ENCODE data around the gene ACTG1. TPM values are rescaled to one million over a fixed set of nuclear protein-coding genes. Genes with fewer than 3 reads are reported as not detected.

Gene ACTG1
- total RNA-seq, 1 donor from 2014 or later, result 369 TPM

GRCh38 chr17:81547614-81547982, 35.0 kb upstream of the ACTG1 start:
- ATAC-seq (ENCODE audit: poor library complexity), result no peak
- no peak for DNase-seq
- intact Hi-C loops (cut with DNase I), result no loop called here

- ATAC-seq (ENCODE audit: poor library complexity), result no peak
- DNase-seq, result no peak
- intact Hi-C loops (cut with DNase I), result no loop called here
These were observed 34.5 kb upstream of the ACTG1 start for GRCh38 chr17:81546906-81547613.

GRCh38 chr17:81545160-81545949, 32.8 kb upstream of the ACTG1 start:
- intact Hi-C loops (cut with DNase I), result no loop called here
- ATAC-seq (ENCODE audit: poor library complexity) (no peak), DNase-seq (no peak)

GRCh38 chr17:81544281-81544974, 31.8 kb upstream of the ACTG1 start:
- DNase-seq, result no peak
- ATAC-seq (ENCODE audit: poor library complexity), result no peak
- intact Hi-C loops (cut with DNase I), result no loop called here

GRCh38 chr17:81543756-81544155, 31.2 kb upstream of the ACTG1 start:
- intact Hi-C loops (cut with DNase I), result no loop called here
- no peak for DNase-seq
- ATAC-seq (ENCODE audit: poor library complexity), result no peak

GRCh38 chr17:81543339-81543675, 30.7 kb upstream of the ACTG1 start:
- DNase-seq (peak; percentile 65), ATAC-seq (ENCODE audit: poor library complexity) (peak; percentile 85)
- intact Hi-C loops (cut with DNase I), result no loop called here

- ATAC-seq (ENCODE audit: poor library complexity), result no peak
- no peak for DNase-seq
- intact Hi-C loops (cut with DNase I), result no loop called here
These were observed 30.1 kb upstream of the ACTG1 start for GRCh38 chr17:81542431-81543338.

GRCh38 chr17:81541123-81541522, 28.5 kb upstream of the ACTG1 start:
- intact Hi-C loops (cut with DNase I), result no loop called here
- DNase-seq, result no peak
- ATAC-seq (ENCODE audit: poor library complexity), result no peak

GRCh38 chr17:81540676-81541027, 28.1 kb upstream of the ACTG1 start:
- ATAC-seq (ENCODE audit: poor library complexity), result no peak
- no peak for DNase-seq
- intact Hi-C loops (cut with DNase I), result no loop called here

GRCh38 chr17:81539961-81540675, 27.5 kb upstream of the ACTG1 start:
- intact Hi-C loops (cut with DNase I), result no loop called here
- ATAC-seq (ENCODE audit: poor library complexity) (no peak), DNase-seq (no peak)

- DNase-seq, result no peak
- ATAC-seq (ENCODE audit: poor library complexity), result no peak
- intact Hi-C loops (cut with DNase I), result no loop called here
These were observed 26.9 kb upstream of the ACTG1 start for GRCh38 chr17:81539571-81539900.

GRCh38 chr17:81538651-81539570, 26.3 kb upstream of the ACTG1 start:
- DNase-seq (no peak), ATAC-seq (ENCODE audit: poor library complexity) (no peak)
- intact Hi-C loops (cut with DNase I), result no loop called here

GRCh38 chr17:81537856-81538555, 25.4 kb upstream of the ACTG1 start:
- ATAC-seq (ENCODE audit: poor library complexity) (no peak), DNase-seq (no peak)
- intact Hi-C loops (cut with DNase I), result no loop called here

GRCh38 chr17:81537343-81537855, 24.8 kb upstream of the ACTG1 start:
- no peak for DNase-seq
- intact Hi-C loops (cut with DNase I), result no loop called here

GRCh38 chr17:81536299-81537290, 24.0 kb upstream of the ACTG1 start:
- ATAC-seq (ENCODE audit: poor library complexity) (peak; percentile 18), DNase-seq (no peak)
- intact Hi-C loops (cut with DNase I), result no loop called here

More at GRCh38 chr17:81537343-81537855, 24.8 kb upstream of the ACTG1 start:
- ATAC-seq (ENCODE audit: poor library complexity), result peak; percentile 54
